NT2/D1 (cell line): ENCODE results near the gene EML1.

Source experiments
- SUZ12 ChIP-seq: IDR thresholded peaks from 2 replicates; pipeline ENCODE4 v1.6.1; 2011; ENCODE audit not compliant: insufficient read length, insufficient read depth; ENCODE audit errors: extremely low read depth
- YY1 ChIP-seq: IDR thresholded peaks from 2 replicates; pipeline ENCODE4 v1.6.1; 2011; ENCODE audit not compliant: insufficient read length, insufficient read depth
- ZNF274 ChIP-seq: IDR thresholded peaks from 2 replicates; pipeline ENCODE4 v1.6.1; 2011; ENCODE audit warnings: mild to moderate bottlenecking, low read depth, low read length

DNA sequence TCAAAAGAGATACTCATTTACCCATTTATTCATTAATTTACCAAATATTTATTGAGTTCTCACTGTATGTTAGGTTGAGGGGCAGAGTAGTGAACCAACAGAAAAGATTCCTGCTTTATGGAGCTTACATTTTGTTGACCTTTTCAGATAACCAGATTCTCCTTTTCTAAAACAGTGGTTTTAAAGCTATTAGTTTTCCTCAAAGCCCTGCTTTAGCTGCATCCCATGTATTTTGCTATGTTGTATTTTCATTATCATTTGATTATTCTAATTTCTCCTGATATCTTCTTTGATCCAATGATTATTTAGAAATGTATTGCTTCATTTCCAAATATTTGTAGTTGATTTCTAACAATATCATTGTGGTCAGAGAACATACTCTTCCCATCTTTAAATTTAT lies 53.6 kb downstream of the EML1 start:
- TF ChIP-seq YY1 (no peak), SUZ12 (no peak), ZNF274 (no peak)
